K562 (cell line): Measurements from ENCODE around the gene TMC4.

Experiments used
- CTCF ChIP-seq, 3 experiments: IDR thresholded peaks in 2 of 3; conservative IDR thresholded peaks in 1 of 3; 2 replicates each; pipeline ENCODE4 v1.5.1; 2011 to 2012; ENCODE audit warnings: low read length in 3 of 3, mild to moderate bottlenecking in 3 of 3, control low read depth in 2 of 3, improper control_type of control experiment in 1 of 3, inconsistent platforms in 1 of 3, low read depth in 1 of 3, mixed read lengths in 1 of 3, moderate library complexity in 1 of 3; ENCODE audit not compliant: insufficient read depth in 2 of 3
- CXXC5 ChIP-seq: fragments of 250-450 bp; sonication (Bioruptor Pico); IDR thresholded peaks from 2 replicates; pipeline ENCODE4 v1.8.0; 2022; ENCODE audit warnings: inconsistent platforms, mild to moderate bottlenecking, moderate library complexity
- EZH2 ChIP-seq: IDR thresholded peaks from 2 replicates; pipeline ENCODE4 v1.6.1; 2012; ENCODE audit warnings: low read depth, mild to moderate bottlenecking, inconsistent platforms, low read length, borderline replicate concordance
- GATAD2A ChIP-seq: fragments of 450-650 bp; IDR thresholded peaks from 2 replicates; pipeline ENCODE4 v1.6.1; 2017
- HDAC2 ChIP-seq: fragments of 450-650 bp; IDR thresholded peaks from 2 replicates; pipeline ENCODE4 v1.6.1; 2016; ENCODE audit warnings: mild to moderate bottlenecking
- MAFF ChIP-seq: IDR thresholded peaks from 2 replicates; pipeline ENCODE4 v1.6.1; 2012; ENCODE audit warnings: low read length, improper control_type of control experiment
- NR1H2 ChIP-seq: sonication (generic); formaldehyde crosslinking; IDR thresholded peaks from 2 replicates; pipeline ENCODE4 v1.4.0; 2020; ENCODE audit warnings: mild to moderate bottlenecking, missing genetic modification reagents
- REST ChIP-seq, 2 experiments: fragments of 450-650 bp; formaldehyde crosslinking in 1 of 2; IDR thresholded peaks; 2 replicates each; pipeline versions ENCODE4 v1.4.0 to v1.6.1; 2014 to 2020; ENCODE audit warnings: mild to moderate bottlenecking in 2 of 2, borderline replicate concordance in 1 of 2, low read depth in 1 of 2
- THAP12 ChIP-seq: fragments of 250-450 bp; sonication (Bioruptor Pico); IDR thresholded peaks from 2 replicates; pipeline ENCODE4 v1.9.0; 2021; ENCODE audit warnings: mild to moderate bottlenecking, inconsistent platforms
- ZNF274 ChIP-seq: IDR thresholded peaks from 2 replicates; pipeline ENCODE4 v1.6.1; 2011; ENCODE audit warnings: low read depth, mild to moderate bottlenecking, low read length, moderate library complexity, borderline replicate concordance

GRCh38 chr19:54165222-54165621, 7.7 kb downstream of the TMC4 start:
- no peak for TF ChIP-seq EZH2
- no peak for TF ChIP-seq CTCF (IDR thresholded peaks at IDR 0.05 in 2 of 3, conservative IDR thresholded peaks at IDR 0.05 in 1 of 3; ENCODE audit: insufficient read depth in 2 of 3, low read depth in 1 of 3, low read length in 3 of 3)
- TF ChIP-seq HDAC2 = no peak
- no peak for TF ChIP-seq MAFF
- no peak for TF ChIP-seq GATAD2A
- TF ChIP-seq THAP12 (CRISPR knock-in tag) = no peak
- TF ChIP-seq ZNF274 = no peak
- TF ChIP-seq NR1H2 (CRISPR knock-in tag) = no peak
- TF ChIP-seq CXXC5 (CRISPR knock-in tag) = no peak
- TF ChIP-seq REST (IDR thresholded peaks at IDR 0.05; ENCODE audit: borderline replicate concordance) = no peak
- no peak for TF ChIP-seq REST (CRISPR knock-in tag; IDR thresholded peaks at IDR 0.05; ENCODE audit: low read depth)
